IPS-15b (cell line): ENCODE results near the gene PHF2.

Experiments
- H3K27me3 ChIP-seq: one replicate; pipeline ENCODE4 v1.6.1; 2013; ENCODE audit warnings: low read length; ENCODE audit not compliant: control insufficient read depth, insufficient read depth
- H3K36me3 ChIP-seq: one replicate; pipeline ENCODE4 v1.6.1; 2013; ENCODE audit warnings: low read length; ENCODE audit not compliant: control insufficient read depth, insufficient read depth
- H3K4me1 ChIP-seq: one replicate; pipeline ENCODE4 v1.6.1; 2013; ENCODE audit warnings: mild to moderate bottlenecking, low read length; ENCODE audit not compliant: control insufficient read depth, insufficient read depth
- H3K4me3 ChIP-seq: one replicate; pipeline ENCODE4 v1.5.1; 2013; ENCODE audit warnings: low read depth, low read length
- H3K9ac ChIP-seq: one replicate; pipeline ENCODE4 v1.6.1; 2013; ENCODE audit warnings: low read depth, mild to moderate bottlenecking, low read length
- H3K9me3 ChIP-seq: one replicate; pipeline ENCODE4 v1.6.1; 2013; ENCODE audit warnings: mild to moderate bottlenecking, low read length; ENCODE audit not compliant: control insufficient read depth, insufficient read depth

Gene PHF2

GRCh38 chr9:93630806-93631411 is 54.5 kb downstream of the PHF2 start:
- Histone ChIP-seq H3K4me3 (no peak overlapping the region), H3K27me3 (no peaks in the 10 kb centered on the region), H3K36me3 (peaks cover 4% of the 10 kb centered on the region), H3K9ac (no peak overlapping the region), H3K9me3 (no peaks in the 10 kb centered on the region), H3K4me1 (no peaks in the 10 kb centered on the region)

GRCh38 chr9:93633492-93634221 is 57.3 kb downstream of the PHF2 start:
- Histone ChIP-seq H3K9me3 (no peaks in the 10 kb centered on the region), H3K9ac (no peak overlapping the region), H3K4me1 (no peaks in the 10 kb centered on the region), H3K27me3 (no peaks in the 10 kb centered on the region), H3K4me3 (no peak overlapping the region), H3K36me3 (peaks cover 10% of the 10 kb centered on the region)

- peaks cover 10% of the 10 kb centered on the region for H3K36me3 ChIP-seq
- no peaks in the 10 kb centered on the region for H3K27me3 ChIP-seq
- H3K4me1 ChIP-seq: no peaks in the 10 kb centered on the region
- H3K9me3 ChIP-seq: no peaks in the 10 kb centered on the region
- no peak overlapping the region for H3K4me3 ChIP-seq
- no peak overlapping the region for H3K9ac ChIP-seq
These were observed 58.2 kb downstream of the PHF2 start for GRCh38 chr9:93634311-93635185.

- Histone ChIP-seq H3K4me1 (no peaks in the 10 kb centered on the region), H3K9me3 (no peaks in the 10 kb centered on the region), H3K9ac (no peak overlapping the region), H3K27me3 (no peaks in the 10 kb centered on the region), H3K4me3 (no peak overlapping the region), H3K36me3 (peaks cover 10% of the 10 kb centered on the region)
These were observed 59.1 kb downstream of the PHF2 start for GRCh38 chr9:93635186-93636107.

GRCh38 chr9:93636172-93636661 is 59.8 kb downstream of the PHF2 start:
- Histone ChIP-seq H3K36me3 (peaks cover 10% of the 10 kb centered on the region), H3K9me3 (no peaks in the 10 kb centered on the region), H3K27me3 (no peaks in the 10 kb centered on the region), H3K9ac (no peak overlapping the region), H3K4me1 (no peaks in the 10 kb centered on the region), H3K4me3 (no peak overlapping the region)

GRCh38 chr9:93636667-93637066 is 60.3 kb downstream of the PHF2 start:
- Histone ChIP-seq H3K27me3 (no peaks in the 10 kb centered on the region), H3K4me1 (no peaks in the 10 kb centered on the region), H3K4me3 (no peak overlapping the region), H3K36me3 (peaks cover 10% of the 10 kb centered on the region), H3K9ac (no peak overlapping the region), H3K9me3 (no peaks in the 10 kb centered on the region)

- Histone ChIP-seq H3K36me3 (peaks cover 10% of the 10 kb centered on the region), H3K27me3 (no peaks in the 10 kb centered on the region)
These were observed 61.5 kb downstream of the PHF2 start for GRCh38 chr9:93637886-93638285.

GRCh38 chr9:93640027-93640426 is 63.6 kb downstream of the PHF2 start:
- no peaks in the 10 kb centered on the region for H3K4me1 ChIP-seq
- H3K9ac ChIP-seq: no peak overlapping the region
- no peaks in the 10 kb centered on the region for H3K27me3 ChIP-seq
- no peaks in the 10 kb centered on the region for H3K9me3 ChIP-seq
- peaks cover 10% of the 10 kb centered on the region for H3K36me3 ChIP-seq
- H3K4me3 ChIP-seq: no peak overlapping the region

More at GRCh38 chr9:93637886-93638285, 61.5 kb downstream of the PHF2 start:
- Histone ChIP-seq H3K9me3 (no peaks in the 10 kb centered on the region), H3K4me1 (no peaks in the 10 kb centered on the region), H3K4me3 (no peak overlapping the region), H3K9ac (no peak overlapping the region)

- Histone ChIP-seq H3K27me3 (no peaks in the 10 kb centered on the region), H3K9ac (no peak overlapping the region), H3K4me3 (no peak overlapping the region), H3K9me3 (no peaks in the 10 kb centered on the region), H3K4me1 (no peaks in the 10 kb centered on the region), H3K36me3 (peaks cover 4% of the 10 kb centered on the region)
These were observed 66.6 kb downstream of the PHF2 start for GRCh38 chr9:93642961-93643360.

GRCh38 chr9:93644397-93645088 is 68.2 kb downstream of the PHF2 start:
- no peaks in the 10 kb centered on the region for H3K9me3 ChIP-seq
- H3K4me3 ChIP-seq: no peak overlapping the region
- no peaks in the 10 kb centered on the region for H3K27me3 ChIP-seq
- H3K9ac ChIP-seq: no peak overlapping the region
- H3K36me3 ChIP-seq: peaks cover 9% of the 10 kb centered on the region
- H3K4me1 ChIP-seq: no peaks in the 10 kb centered on the region
